Ishikawa (cell line): Measurements from ENCODE around the gene CHRM5.

ENCODE experiments used
- CEBPB ChIP-seq: IDR thresholded peaks from 2 replicates; pipeline ENCODE4 v1.6.1; 2012
- CREB1 ChIP-seq: IDR thresholded peaks from 2 replicates; pipeline ENCODE4 v1.6.1; 2012; ENCODE audit warnings: low read depth
- EGR1 ChIP-seq: IDR thresholded peaks from 2 replicates; pipeline ENCODE4 v1.6.1; 2012
- EP300 ChIP-seq: IDR thresholded peaks from 2 replicates; pipeline ENCODE4 v1.6.1; 2012; ENCODE audit warnings: borderline replicate concordance
- FOXM1 ChIP-seq: IDR thresholded peaks from 2 replicates; pipeline ENCODE4 v1.6.1; 2012; ENCODE audit warnings: low read depth, borderline replicate concordance
- RAD21 ChIP-seq: IDR thresholded peaks from 2 replicates; pipeline ENCODE4 v1.6.1; 2012; ENCODE audit warnings: low read depth
- TAF1 ChIP-seq: IDR thresholded peaks from 2 replicates; pipeline ENCODE4 v1.6.1; 2012; ENCODE audit warnings: low read depth, mild to moderate bottlenecking
- TCF12 ChIP-seq: IDR thresholded peaks from 2 replicates; pipeline ENCODE4 v1.6.1; 2012; ENCODE audit warnings: low read depth
- TEAD4 ChIP-seq: IDR thresholded peaks from 2 replicates; pipeline ENCODE4 v1.6.1; 2012
- YY1 ChIP-seq: IDR thresholded peaks from 2 replicates; pipeline ENCODE4 v1.6.1; 2012; ENCODE audit warnings: low read depth
- TF ChIP-seq, protein P1 (sequence below): IDR thresholded peaks from 2 replicates; pipeline ENCODE4 v1.6.1; 2012
- TF ChIP-seq, protein P2 (sequence below): IDR thresholded peaks from 2 replicates; pipeline ENCODE4 v1.6.1; 2012; ENCODE audit warnings: low read depth, mild to moderate bottlenecking

DNA sequence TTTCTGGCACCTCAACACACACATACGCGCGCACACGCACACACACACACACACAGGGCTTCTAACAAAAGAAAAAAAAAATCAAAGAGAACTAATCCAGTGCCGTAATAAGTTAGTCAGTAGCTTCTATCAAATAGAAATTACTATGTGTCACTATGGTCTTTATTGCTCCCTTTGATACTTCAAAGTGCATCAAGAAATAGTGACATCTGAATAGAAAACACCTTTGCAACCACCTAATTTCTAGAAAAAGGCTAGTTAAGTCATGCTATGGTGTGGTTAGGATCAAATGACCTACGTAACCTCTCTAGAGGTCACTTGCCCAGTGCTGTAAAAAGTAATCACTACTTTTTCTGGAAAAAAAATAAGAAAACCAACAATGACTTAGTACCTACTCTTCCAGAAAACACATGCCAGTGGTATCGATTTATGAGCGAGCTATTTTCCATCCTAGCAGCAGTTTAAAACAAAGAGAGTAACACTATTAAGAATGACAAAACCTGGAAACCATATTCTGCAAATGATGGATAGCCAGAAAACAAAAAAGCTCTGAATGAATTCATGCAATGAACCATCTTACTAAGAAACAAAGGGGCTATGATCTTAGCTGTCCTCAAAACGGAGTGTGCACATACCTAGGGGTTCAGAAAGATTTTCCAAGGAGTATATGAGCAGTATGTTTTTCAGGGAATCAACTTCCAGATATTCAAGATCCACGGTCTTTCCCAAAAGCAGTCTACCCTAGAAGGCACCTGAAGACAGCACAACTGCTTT is 63.9 kb downstream of the CHRM5 start:
- TF ChIP-seq EP300: no peak
- no peak for TF ChIP-seq TCF12
- TF ChIP-seq TAF1: no peak
- TF ChIP-seq, protein P1, sequence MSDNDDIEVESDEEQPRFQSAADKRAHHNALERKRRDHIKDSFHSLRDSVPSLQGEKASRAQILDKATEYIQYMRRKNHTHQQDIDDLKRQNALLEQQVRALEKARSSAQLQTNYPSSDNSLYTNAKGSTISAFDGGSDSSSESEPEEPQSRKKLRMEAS: no peak
- no peak for TF ChIP-seq YY1
- TF ChIP-seq, protein P2, sequence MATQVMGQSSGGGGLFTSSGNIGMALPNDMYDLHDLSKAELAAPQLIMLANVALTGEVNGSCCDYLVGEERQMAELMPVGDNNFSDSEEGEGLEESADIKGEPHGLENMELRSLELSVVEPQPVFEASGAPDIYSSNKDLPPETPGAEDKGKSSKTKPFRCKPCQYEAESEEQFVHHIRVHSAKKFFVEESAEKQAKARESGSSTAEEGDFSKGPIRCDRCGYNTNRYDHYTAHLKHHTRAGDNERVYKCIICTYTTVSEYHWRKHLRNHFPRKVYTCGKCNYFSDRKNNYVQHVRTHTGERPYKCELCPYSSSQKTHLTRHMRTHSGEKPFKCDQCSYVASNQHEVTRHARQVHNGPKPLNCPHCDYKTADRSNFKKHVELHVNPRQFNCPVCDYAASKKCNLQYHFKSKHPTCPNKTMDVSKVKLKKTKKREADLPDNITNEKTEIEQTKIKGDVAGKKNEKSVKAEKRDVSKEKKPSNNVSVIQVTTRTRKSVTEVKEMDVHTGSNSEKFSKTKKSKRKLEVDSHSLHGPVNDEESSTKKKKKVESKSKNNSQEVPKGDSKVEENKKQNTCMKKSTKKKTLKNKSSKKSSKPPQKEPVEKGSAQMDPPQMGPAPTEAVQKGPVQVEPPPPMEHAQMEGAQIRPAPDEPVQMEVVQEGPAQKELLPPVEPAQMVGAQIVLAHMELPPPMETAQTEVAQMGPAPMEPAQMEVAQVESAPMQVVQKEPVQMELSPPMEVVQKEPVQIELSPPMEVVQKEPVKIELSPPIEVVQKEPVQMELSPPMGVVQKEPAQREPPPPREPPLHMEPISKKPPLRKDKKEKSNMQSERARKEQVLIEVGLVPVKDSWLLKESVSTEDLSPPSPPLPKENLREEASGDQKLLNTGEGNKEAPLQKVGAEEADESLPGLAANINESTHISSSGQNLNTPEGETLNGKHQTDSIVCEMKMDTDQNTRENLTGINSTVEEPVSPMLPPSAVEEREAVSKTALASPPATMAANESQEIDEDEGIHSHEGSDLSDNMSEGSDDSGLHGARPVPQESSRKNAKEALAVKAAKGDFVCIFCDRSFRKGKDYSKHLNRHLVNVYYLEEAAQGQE: no peak
- no peak for TF ChIP-seq FOXM1
- TF ChIP-seq EGR1: no peak
- no peak for TF ChIP-seq RAD21
- TF ChIP-seq CEBPB: no peak
- TF ChIP-seq TEAD4: no peak
- no peak for TF ChIP-seq CREB1
